WTC11 (cell line): ENCODE results near the gene CDH22. TPM values are rescaled to one million over a fixed set of nuclear protein-coding genes. Genes with fewer than 3 reads are reported as not detected.

ENCODE experiments used
- ATAC-seq: fragments of 200-7000 bp; cut with Tn5 transposase; 2 replicates; pipeline ENCODE4 v1.10.0; 2021; ENCODE audit warnings: mild to moderate bottlenecking, moderate library complexity
- CTCF ChIA-PET: fragments of 300-600 bp; sonication (Branson Sonifier 250); formaldehyde crosslinking; loops from one replicate; lab custom pipeline; 2021; ENCODE audit warnings: antibody characterized with exemption; lab: Charles Lee
- POLR2A ChIA-PET: fragments of 350-600 bp; sonication (Branson Sonifier 250); formaldehyde crosslinking; loops from one replicate; lab custom pipeline; 2021; ENCODE audit warnings: antibody characterized with exemption; lab: Charles Lee
- DNase-seq: peaks from one replicate; pipeline ENCODE4 v3.0.0; 2021; ENCODE audit warnings: low spot score
- H3K27ac Mint-ChIP-seq: 2 replicates; pipeline ENCODE4 v1.8.0; 2021; ENCODE audit warnings: mixed read lengths
- H3K27me3 Mint-ChIP-seq: 2 replicates; pipeline ENCODE4 v1.8.0; 2021; ENCODE audit warnings: low read depth, mild to moderate bottlenecking, moderate library complexity, mixed read lengths
- H3K36me3 Mint-ChIP-seq: 2 replicates; pipeline ENCODE4 v1.8.0; 2021; ENCODE audit warnings: mixed read lengths
- H3K4me1 Mint-ChIP-seq: 2 replicates; pipeline ENCODE4 v1.8.0; 2022; ENCODE audit warnings: mixed read lengths
- H3K4me3 Mint-ChIP-seq: 2 replicates; pipeline ENCODE4 v1.8.0; 2021; ENCODE audit warnings: mild to moderate bottlenecking, moderate library complexity, mixed read lengths
- H3K9me3 Mint-ChIP-seq: 2 replicates; pipeline ENCODE4 v1.8.0; 2021; ENCODE audit warnings: mixed read lengths
- ARID4B ChIP-seq: sonication (generic); formaldehyde crosslinking; IDR thresholded peaks from 2 replicates; pipeline ENCODE4 v1.8.0; 2023; ENCODE audit warnings: missing genetic modification reagents, mild to moderate bottlenecking, borderline replicate concordance
- ELF4 ChIP-seq: sonication (generic); formaldehyde crosslinking; IDR thresholded peaks from 2 replicates; pipeline ENCODE4 v1.8.1; 2022; ENCODE audit warnings: low read depth, mild to moderate bottlenecking, moderate library complexity, missing genetic modification reagents
- EMX1 ChIP-seq: fragments of 250-450 bp; sonication (Bioruptor Pico); IDR thresholded peaks from 2 replicates; pipeline ENCODE4 v1.8.0; 2021; ENCODE audit warnings: mild to moderate bottlenecking
- ESRRA ChIP-seq: sonication (generic); formaldehyde crosslinking; IDR thresholded peaks from 2 replicates; pipeline ENCODE4 v1.8.1; 2022; ENCODE audit warnings: mild to moderate bottlenecking, missing genetic modification reagents, borderline replicate concordance
- FOXP1 ChIP-seq: sonication (generic); formaldehyde crosslinking; IDR thresholded peaks from 2 replicates; pipeline ENCODE4 v1.8.0; 2022; ENCODE audit warnings: missing genetic modification reagents, mild to moderate bottlenecking, moderate library complexity, borderline replicate concordance
- GABPB1 ChIP-seq: sonication (generic); formaldehyde crosslinking; IDR thresholded peaks from 2 replicates; pipeline ENCODE4 v1.8.1; 2023; ENCODE audit warnings: mild to moderate bottlenecking, missing genetic modification reagents
- GTF2I ChIP-seq: fragments of 250-450 bp; sonication (Bioruptor Pico); conservative IDR thresholded peaks from 2 replicates; pipeline ENCODE4 v1.4.0; 2021; ENCODE audit warnings: mild to moderate bottlenecking
- HMGA2 ChIP-seq: fragments of 250-450 bp; sonication (Bioruptor Pico); IDR thresholded peaks from 2 replicates; pipeline ENCODE4 v1.4.0; 2021; ENCODE audit warnings: mild to moderate bottlenecking, moderate library complexity
- IRF2 ChIP-seq: sonication (generic); formaldehyde crosslinking; IDR thresholded peaks from 2 replicates; pipeline ENCODE4 v1.8.0; 2022; ENCODE audit warnings: low read depth, missing genetic modification reagents, borderline replicate concordance
- MAX ChIP-seq: sonication (generic); formaldehyde crosslinking; IDR thresholded peaks from 2 replicates; pipeline ENCODE4 v1.8.0; 2022; ENCODE audit warnings: mild to moderate bottlenecking, missing genetic modification reagents
- MLX ChIP-seq: sonication (generic); formaldehyde crosslinking; IDR thresholded peaks from 2 replicates; pipeline ENCODE4 v1.8.1; 2023; ENCODE audit warnings: mild to moderate bottlenecking, missing genetic modification reagents, moderate library complexity
- NR1H2 ChIP-seq: sonication (generic); formaldehyde crosslinking; IDR thresholded peaks from 2 replicates; pipeline ENCODE4 v1.9.0; 2021; ENCODE audit warnings: mild to moderate bottlenecking, moderate library complexity, missing genetic modification reagents
- NR3C1 ChIP-seq: sonication (generic); formaldehyde crosslinking; conservative IDR thresholded peaks from 2 replicates; pipeline ENCODE4 v1.8.1; 2023; ENCODE audit warnings: low read depth, mild to moderate bottlenecking, missing genetic modification reagents
- OVOL2 ChIP-seq: fragments of 250-450 bp; sonication (Bioruptor Pico); IDR thresholded peaks from 2 replicates; pipeline ENCODE4 v1.9.0; 2021; ENCODE audit warnings: mild to moderate bottlenecking, borderline replicate concordance
- RELA ChIP-seq: sonication (generic); formaldehyde crosslinking; IDR thresholded peaks from 2 replicates; pipeline ENCODE4 v1.8.1; 2022; ENCODE audit warnings: missing genetic modification reagents, mild to moderate bottlenecking, borderline replicate concordance
- SMAD3 ChIP-seq: sonication (generic); formaldehyde crosslinking; IDR thresholded peaks from 2 replicates; pipeline ENCODE4 v1.8.0; 2022; ENCODE audit warnings: missing genetic modification reagents, mild to moderate bottlenecking, borderline replicate concordance
- SMAD4 ChIP-seq: sonication (generic); formaldehyde crosslinking; IDR thresholded peaks from 2 replicates; pipeline ENCODE4 v1.8.0; 2022; ENCODE audit warnings: mild to moderate bottlenecking, missing genetic modification reagents
- TCF7 ChIP-seq: sonication (generic); formaldehyde crosslinking; IDR thresholded peaks from 2 replicates; pipeline ENCODE4 v1.8.0; 2022; ENCODE audit warnings: mild to moderate bottlenecking, low read depth, missing genetic modification reagents, moderate library complexity
- USF1 ChIP-seq: sonication (generic); formaldehyde crosslinking; IDR thresholded peaks from 2 replicates; pipeline ENCODE4 v1.8.0; 2022; ENCODE audit warnings: mild to moderate bottlenecking, missing genetic modification reagents
- ZNF121 ChIP-seq: sonication (generic); formaldehyde crosslinking; IDR thresholded peaks from 2 replicates; pipeline ENCODE4 v1.8.0; 2023; ENCODE audit warnings: missing genetic modification reagents
- ZNF416 ChIP-seq: fragments of 250-450 bp; sonication (Bioruptor Pico); IDR thresholded peaks from 2 replicates; pipeline ENCODE4 v1.9.0; 2021; ENCODE audit warnings: mild to moderate bottlenecking, inconsistent platforms
- total RNA-seq: library from RNA; stranded (reverse); gene quantifications from 3 replicates; pipeline ENCODE4 v1.2.3, GENCODE V29; 2021
- TF ChIP-seq, protein P1 (sequence below): sonication (generic); formaldehyde crosslinking; IDR thresholded peaks from 2 replicates; pipeline ENCODE4 v1.8.1; 2022; ENCODE audit warnings: low read depth, mild to moderate bottlenecking, moderate library complexity, missing genetic modification reagents, borderline replicate concordance
- TF ChIP-seq, protein P2 (sequence below): sonication (generic); formaldehyde crosslinking; IDR thresholded peaks from 2 replicates; pipeline ENCODE4 v1.8.1; 2022; ENCODE audit warnings: low read depth, missing genetic modification reagents, borderline replicate concordance
- TF ChIP-seq, protein P3 (sequence below): sonication (generic); formaldehyde crosslinking; IDR thresholded peaks from 2 replicates; pipeline ENCODE4 v1.8.1; 2022; ENCODE audit warnings: mild to moderate bottlenecking, moderate library complexity, missing genetic modification reagents

The CDH22 gene
- total RNA-seq, 1 experiment from 2014 or later, result 0.13 TPM

DNA sequence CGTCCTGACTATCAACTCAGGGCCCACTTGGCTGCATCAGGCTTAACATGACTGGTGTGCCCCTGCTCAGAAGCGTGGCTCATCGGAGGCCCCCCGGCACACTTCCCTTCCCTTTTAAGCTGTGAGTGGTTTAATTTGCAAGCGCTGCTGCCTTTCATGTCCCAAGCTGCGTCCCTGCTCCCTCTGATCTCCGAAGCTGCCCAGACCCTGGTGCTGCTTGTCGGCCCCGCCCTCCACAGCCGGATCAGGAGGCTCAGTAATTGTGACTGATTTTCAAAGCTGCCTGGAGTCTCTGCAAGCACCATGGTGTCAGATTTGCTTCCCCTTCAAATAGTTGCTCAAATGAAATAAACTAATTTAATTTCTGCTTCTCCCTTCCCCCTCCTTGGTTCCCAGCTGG, 71.1 kb downstream of the CDH22 start (continued):
- TF ChIP-seq SMAD4 (CRISPR knock-in tag), result no peak
- no peak for TF ChIP-seq NR3C1
- TF ChIP-seq USF1 (CRISPR knock-in tag), result no peak

- ChIA-PET POLR2A (no interaction called here), CTCF (no interaction called here)
- no peak for ATAC-seq
- Mint-ChIP-seq H3K27me3 (peaks cover 3% of the 10 kb centered on the region; the same call in 1 of the 2 replicates), H3K36me3 (no peaks in the 10 kb centered on the region), H3K4me3 (no peak overlapping the region), H3K27ac (no peak overlapping the region), H3K9me3 (no peaks in the 10 kb centered on the region), H3K4me1 (peaks cover 7% of the 10 kb centered on the region; the same call in 1 of the 2 replicates)
- no peak for DNase-seq
- no peak for TF ChIP-seq MAX (CRISPR knock-in tag)
- no peak for TF ChIP-seq ZNF121 (CRISPR knock-in tag)
- TF ChIP-seq RELA, result no peak
- TF ChIP-seq GABPB1, result no peak
- no peak for TF ChIP-seq ZNF416 (CRISPR knock-in tag)
- TF ChIP-seq OVOL2, result no peak
- TF ChIP-seq HMGA2, result no peak
- TF ChIP-seq NR3C1, result no peak
Observed at GRCh38 chr20:46235077-46235476, 73.2 kb downstream of the CDH22 start.

DNA sequence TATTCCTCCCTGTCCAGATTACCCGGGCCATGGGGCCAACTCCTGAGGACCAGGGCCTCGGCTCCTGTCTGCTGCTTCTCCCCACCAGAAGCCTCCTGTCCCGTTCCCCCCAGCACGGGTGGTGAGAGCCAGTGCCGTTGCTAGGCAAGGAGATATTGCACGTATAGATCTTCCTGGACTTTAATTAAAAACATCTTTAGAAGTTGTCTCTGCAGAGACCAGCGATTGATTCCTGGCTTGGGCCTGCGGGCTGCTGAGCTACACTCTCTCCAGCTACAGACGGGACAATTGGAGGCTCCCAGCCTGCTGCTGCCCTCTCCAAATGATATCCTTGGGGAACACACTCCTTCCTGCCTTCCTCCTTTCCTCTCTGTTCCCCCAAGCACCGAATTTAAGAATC, 74.6 kb downstream of the CDH22 start:
- Mint-ChIP-seq H3K4me1 (peaks cover 7% of the 10 kb centered on the region; the same call in 1 of the 2 replicates), H3K4me3 (no peak overlapping the region), H3K9me3 (no peaks in the 10 kb centered on the region), H3K27ac (no peak overlapping the region), H3K27me3 (peaks cover 3% of the 10 kb centered on the region; the same call in 1 of the 2 replicates), H3K36me3 (no peaks in the 10 kb centered on the region)
- no peak for ATAC-seq
- DNase-seq, result no peak
- ChIA-PET POLR2A (no interaction called here), CTCF (no interaction called here)
- no peak for TF ChIP-seq ARID4B (CRISPR knock-in tag)
- no peak for TF ChIP-seq OVOL2
- TF ChIP-seq ELF4, result no peak
- TF ChIP-seq ZNF416 (CRISPR knock-in tag), result no peak
- TF ChIP-seq, protein P1, sequence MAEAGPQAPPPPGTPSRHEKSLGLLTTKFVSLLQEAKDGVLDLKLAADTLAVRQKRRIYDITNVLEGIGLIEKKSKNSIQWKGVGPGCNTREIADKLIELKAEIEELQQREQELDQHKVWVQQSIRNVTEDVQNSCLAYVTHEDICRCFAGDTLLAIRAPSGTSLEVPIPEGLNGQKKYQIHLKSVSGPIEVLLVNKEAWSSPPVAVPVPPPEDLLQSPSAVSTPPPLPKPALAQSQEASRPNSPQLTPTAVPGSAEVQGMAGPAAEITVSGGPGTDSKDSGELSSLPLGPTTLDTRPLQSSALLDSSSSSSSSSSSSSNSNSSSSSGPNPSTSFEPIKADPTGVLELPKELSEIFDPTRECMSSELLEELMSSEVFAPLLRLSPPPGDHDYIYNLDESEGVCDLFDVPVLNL (CRISPR knock-in tag), result no peak
- TF ChIP-seq ESRRA (CRISPR knock-in tag), result no peak
- TF ChIP-seq MLX, result no peak
- TF ChIP-seq, protein P2, sequence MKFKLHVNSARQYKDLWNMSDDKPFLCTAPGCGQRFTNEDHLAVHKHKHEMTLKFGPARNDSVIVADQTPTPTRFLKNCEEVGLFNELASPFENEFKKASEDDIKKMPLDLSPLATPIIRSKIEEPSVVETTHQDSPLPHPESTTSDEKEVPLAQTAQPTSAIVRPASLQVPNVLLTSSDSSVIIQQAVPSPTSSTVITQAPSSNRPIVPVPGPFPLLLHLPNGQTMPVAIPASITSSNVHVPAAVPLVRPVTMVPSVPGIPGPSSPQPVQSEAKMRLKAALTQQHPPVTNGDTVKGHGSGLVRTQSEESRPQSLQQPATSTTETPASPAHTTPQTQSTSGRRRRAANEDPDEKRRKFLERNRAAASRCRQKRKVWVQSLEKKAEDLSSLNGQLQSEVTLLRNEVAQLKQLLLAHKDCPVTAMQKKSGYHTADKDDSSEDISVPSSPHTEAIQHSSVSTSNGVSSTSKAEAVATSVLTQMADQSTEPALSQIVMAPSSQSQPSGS (CRISPR knock-in tag), result no peak
- no peak for TF ChIP-seq SMAD3 (CRISPR knock-in tag)
- no peak for TF ChIP-seq IRF2
- TF ChIP-seq GTF2I (CRISPR knock-in tag), result no peak
- TF ChIP-seq NR1H2 (CRISPR knock-in tag), result no peak
- TF ChIP-seq EMX1 (CRISPR knock-in tag), result no peak
- TF ChIP-seq, protein P3, sequence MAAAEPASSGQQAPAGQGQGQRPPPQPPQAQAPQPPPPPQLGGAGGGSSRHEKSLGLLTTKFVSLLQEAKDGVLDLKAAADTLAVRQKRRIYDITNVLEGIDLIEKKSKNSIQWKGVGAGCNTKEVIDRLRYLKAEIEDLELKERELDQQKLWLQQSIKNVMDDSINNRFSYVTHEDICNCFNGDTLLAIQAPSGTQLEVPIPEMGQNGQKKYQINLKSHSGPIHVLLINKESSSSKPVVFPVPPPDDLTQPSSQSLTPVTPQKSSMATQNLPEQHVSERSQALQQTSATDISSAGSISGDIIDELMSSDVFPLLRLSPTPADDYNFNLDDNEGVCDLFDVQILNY (CRISPR knock-in tag), result no peak
- no peak for TF ChIP-seq FOXP1 (CRISPR knock-in tag)
- TF ChIP-seq TCF7 (CRISPR knock-in tag), result no peak
